ENCODE measurements around the gene AHSA1.
"Not testable (repeated sequence)": the region's sequence is repeated elsewhere in the genome, so short reads cannot be mapped to it uniquely, and the experiment has no call there.

The AHSA1 gene

DNA sequence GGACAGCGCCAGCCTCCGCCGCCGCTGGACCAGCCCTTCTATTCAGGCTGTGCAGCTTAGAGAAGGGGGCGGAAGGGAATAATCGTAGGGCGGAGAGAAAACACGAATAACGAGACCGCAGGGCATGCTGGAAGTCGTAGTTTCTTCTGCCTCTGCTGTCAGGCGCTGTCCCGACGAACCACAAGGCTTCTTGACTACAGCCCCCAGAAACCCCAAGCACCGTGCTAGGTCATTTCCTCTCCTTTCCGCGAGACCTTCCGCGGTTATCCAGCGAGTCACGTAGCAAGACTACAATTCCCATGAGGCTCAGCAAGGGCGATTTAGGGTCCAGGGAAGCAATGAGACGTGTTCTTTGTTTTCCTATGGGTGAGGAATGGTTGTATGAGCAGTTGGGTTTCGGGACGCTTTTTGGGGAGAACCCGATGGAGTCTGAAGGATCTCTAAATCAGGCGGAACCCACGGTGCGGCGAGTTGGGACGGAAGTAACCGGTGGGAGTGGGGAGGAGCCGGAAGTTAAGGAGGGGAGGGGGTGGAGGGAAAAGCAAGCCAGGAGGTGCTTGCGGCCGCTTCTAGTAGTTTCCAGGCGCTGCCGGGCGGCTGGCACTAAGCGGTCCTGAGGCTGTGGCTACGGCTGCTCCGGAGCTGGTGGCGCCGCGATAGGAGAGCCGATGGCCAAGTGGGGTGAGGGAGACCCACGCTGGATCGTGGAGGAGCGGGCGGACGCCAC, at the start of gene AHSA1, which contains the start of gene VIPAS39:
Gene AHSA1, plus strand, starts transcription at position 572 of the 727 bp plus-strand sequence. Its CDS starts 97 bp downstream, at position 669.
Gene VIPAS39, minus strand, starts transcription at position 80 of the 727 bp plus-strand sequence. CDS start 3,499 bp downstream, outside the sequence.
- ATAC-seq: peak; percentile 97
- Mint-ChIP-seq H3K4me3 (peak within 1 kb of the TSS; percentile 100), H3K9me3 (no peaks in the 10 kb centered on the region), H3K27ac (peak within 1 kb of the TSS; percentile 100), H3K36me3 (peaks cover 74% of the 10 kb centered on the region), H3K4me1 (peaks cover 32% of the 10 kb centered on the region)
- peak; percentile 80 to 97 for DNase-seq (ENCODE audit: low spot score in 2 of 2)

GRCh38 chr14:77409131-77409533, 48.8 kb upstream of the AHSA1 start:
- Mint-ChIP-seq H3K4me1 (no peaks in the 10 kb centered on the region), H3K4me3 (no peak overlapping the region), H3K9me3 (no peaks in the 10 kb centered on the region), H3K27ac (no peak overlapping the region), H3K36me3 (no peaks in the 10 kb centered on the region)
- ATAC-seq (no peak), DNase-seq (ENCODE audit: low spot score in 2 of 2) (no peak)

DNA sequence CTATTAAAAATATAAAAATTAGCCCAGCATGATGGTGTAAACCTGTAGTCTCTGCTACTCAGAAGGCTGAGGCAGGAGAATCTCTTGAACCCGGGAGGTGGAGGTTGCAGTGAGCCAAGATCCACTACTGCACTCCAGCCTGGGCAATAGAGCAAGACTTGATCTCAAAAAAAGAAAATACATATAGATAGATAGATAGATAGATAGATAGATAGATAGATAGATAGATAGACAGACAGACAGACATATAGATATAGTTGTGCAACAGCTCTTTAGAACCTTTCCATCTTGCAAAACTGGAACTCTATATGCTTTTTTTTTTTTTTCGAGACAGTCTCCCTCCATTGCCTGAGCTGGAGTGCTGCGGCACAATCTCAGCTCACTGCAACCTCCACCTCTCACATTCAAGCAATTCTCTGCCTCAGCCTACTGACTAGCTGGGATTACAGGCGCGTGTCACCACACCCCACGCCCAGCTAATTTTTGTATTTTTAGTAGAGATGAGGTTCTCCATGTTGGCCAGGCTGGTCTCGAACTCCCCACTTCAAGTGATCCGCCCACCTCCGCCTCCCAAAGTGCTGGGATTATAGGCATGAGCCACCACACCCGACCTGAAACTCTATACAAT, 42.4 kb upstream of the AHSA1 start:
- not testable (repeated sequence) for H3K4me3 Mint-ChIP-seq; H3K36me3 Mint-ChIP-seq; H3K27ac Mint-ChIP-seq; DNase-seq (ENCODE audit: low spot score in 2 of 2); H3K4me1 Mint-ChIP-seq; ATAC-seq
- H3K9me3 Mint-ChIP-seq: peaks cover 15% of the 10 kb centered on the region

GRCh38 chr14:77416098-77416497, 41.8 kb upstream of the AHSA1 start:
- H3K4me1 Mint-ChIP-seq; DNase-seq (ENCODE audit: low spot score in 2 of 2); H3K27ac Mint-ChIP-seq; H3K4me3 Mint-ChIP-seq; H3K36me3 Mint-ChIP-seq; ATAC-seq: not testable (repeated sequence)
- peaks cover 15% of the 10 kb centered on the region for H3K9me3 Mint-ChIP-seq

DNA sequence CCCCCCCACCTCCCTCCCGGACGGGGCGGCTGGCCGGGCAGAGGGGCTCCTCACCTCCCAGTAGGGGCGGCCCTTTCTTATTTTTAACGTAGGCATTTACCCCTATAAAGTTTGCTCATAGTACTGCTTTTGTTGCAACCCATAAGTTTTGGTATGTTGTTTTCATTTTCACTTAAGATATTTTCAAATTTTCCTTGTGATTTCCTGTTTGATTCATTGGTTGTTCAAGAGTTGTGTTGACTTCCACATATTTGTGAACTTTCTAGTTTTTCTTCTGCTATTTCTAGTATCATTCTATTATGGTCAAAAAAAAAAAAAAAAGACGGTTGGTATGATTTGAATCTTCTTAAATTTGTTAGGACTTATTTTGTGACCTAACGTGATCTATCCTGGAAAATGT, 41.1 kb upstream of the AHSA1 start:
- ATAC-seq (no peak), DNase-seq (ENCODE audit: low spot score in 2 of 2) (no peak)
- peaks cover 15% of the 10 kb centered on the region for H3K9me3 Mint-ChIP-seq
- no peak overlapping the region for H3K27ac Mint-ChIP-seq
- no peak overlapping the region for H3K4me3 Mint-ChIP-seq
- H3K36me3 Mint-ChIP-seq: no peaks in the 10 kb centered on the region
- H3K4me1 Mint-ChIP-seq: no peaks in the 10 kb centered on the region

GRCh38 chr14:77421201-77421600, 36.7 kb upstream of the AHSA1 start:
- Mint-ChIP-seq H3K27ac (no peak overlapping the region), H3K4me3 (no peak overlapping the region), H3K36me3 (peaks cover 35% of the 10 kb centered on the region), H3K9me3 (peaks cover 15% of the 10 kb centered on the region), H3K4me1 (no peaks in the 10 kb centered on the region)
- DNase-seq (ENCODE audit: low spot score in 2 of 2): no peak
- no peak for ATAC-seq

DNA sequence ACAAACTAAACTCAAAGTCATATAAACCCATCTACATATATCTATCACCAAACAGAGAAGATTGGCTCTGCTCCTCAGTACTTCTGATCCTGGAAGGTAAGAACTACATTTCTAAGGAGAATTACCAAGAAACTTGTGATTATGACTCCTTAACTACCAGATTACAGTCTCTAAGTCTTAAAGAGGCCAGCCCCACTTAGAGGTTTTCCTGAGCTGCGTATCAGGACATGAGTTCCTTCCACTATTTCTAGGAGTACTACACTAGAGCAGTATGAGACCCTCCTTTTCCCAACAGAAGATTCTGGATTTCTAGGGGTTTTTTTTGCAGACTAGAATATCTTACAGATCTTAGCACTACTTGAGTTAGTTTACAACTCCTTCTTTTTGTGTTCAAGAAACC, 34.5 kb upstream of the AHSA1 start, which contains the start of gene NOXRED1:
Gene NOXRED1, minus strand, starts transcription at position 101 of the 400 bp plus-strand sequence. CDS start 634 bp downstream, outside the sequence.
- peaks cover 57% of the 10 kb centered on the region for H3K36me3 Mint-ChIP-seq
- no peak within 1 kb of the TSS for H3K4me3 Mint-ChIP-seq
- peaks cover 10% of the 10 kb centered on the region for H3K9me3 Mint-ChIP-seq
- no peaks in the 10 kb centered on the region for H3K4me1 Mint-ChIP-seq
- ATAC-seq (no peak), DNase-seq (ENCODE audit: low spot score in 2 of 2) (no peak)
- no peak within 1 kb of the TSS for H3K27ac Mint-ChIP-seq

DNA sequence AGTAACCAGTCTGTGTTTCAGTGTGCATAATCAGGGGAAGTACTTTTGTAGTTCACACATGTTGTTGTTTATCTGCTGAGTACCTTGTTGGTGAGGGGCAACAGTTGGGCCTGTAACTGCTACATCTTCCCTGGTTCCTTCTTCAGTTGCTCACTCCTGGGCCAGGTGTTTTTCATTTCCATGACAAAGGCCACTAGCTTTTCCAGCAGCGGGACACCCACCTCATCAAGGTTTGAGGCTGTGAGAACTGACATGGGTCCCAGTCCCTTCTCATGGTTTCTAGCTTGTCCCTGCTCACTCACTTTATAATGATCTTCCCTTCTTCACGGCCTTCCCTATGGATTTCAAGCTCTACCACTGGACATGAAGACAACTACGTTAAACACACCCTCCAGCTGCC, 33.0 kb upstream of the AHSA1 start:
- H3K4me1 Mint-ChIP-seq: no peaks in the 10 kb centered on the region
- peaks cover 4% of the 10 kb centered on the region for H3K9me3 Mint-ChIP-seq
- DNase-seq (ENCODE audit: low spot score in 2 of 2): no peak
- H3K27ac Mint-ChIP-seq: no peak overlapping the region
- peaks cover 70% of the 10 kb centered on the region for H3K36me3 Mint-ChIP-seq
- H3K4me3 Mint-ChIP-seq: no peak overlapping the region
- no peak for ATAC-seq

DNA sequence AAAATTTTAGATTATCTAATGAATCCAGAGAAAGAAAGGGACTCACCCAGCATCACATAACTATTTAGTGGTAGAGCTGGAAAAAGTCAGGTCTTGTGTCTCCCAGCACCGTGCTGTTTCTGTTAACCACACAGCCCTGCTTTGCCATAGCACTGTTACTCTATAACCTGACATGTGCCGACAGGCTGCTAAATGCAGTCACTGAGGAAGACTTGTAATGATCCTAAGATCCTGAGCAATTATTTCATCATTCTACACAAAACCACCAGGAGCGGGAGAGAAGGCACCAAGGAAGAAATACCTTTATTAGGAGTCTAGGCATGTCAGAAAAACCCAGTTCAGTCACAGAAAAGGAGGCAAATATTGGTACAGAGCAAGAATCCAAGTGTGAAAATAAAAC, 31.5 kb upstream of the AHSA1 start:
- Mint-ChIP-seq H3K36me3 (peaks cover 85% of the 10 kb centered on the region), H3K9me3 (no peaks in the 10 kb centered on the region), H3K4me3 (no peak overlapping the region), H3K4me1 (no peaks in the 10 kb centered on the region), H3K27ac (no peak overlapping the region)
- ATAC-seq (no peak), DNase-seq (ENCODE audit: low spot score in 2 of 2) (no peak)

- DNase-seq (ENCODE audit: low spot score in 2 of 2): no peak
- H3K9me3 Mint-ChIP-seq: no peaks in the 10 kb centered on the region
- peaks cover 86% of the 10 kb centered on the region for H3K36me3 Mint-ChIP-seq
- no peak for ATAC-seq
- no peak overlapping the region for H3K4me3 Mint-ChIP-seq
- H3K27ac Mint-ChIP-seq: no peak overlapping the region
- H3K4me1 Mint-ChIP-seq: no peaks in the 10 kb centered on the region
Observed at GRCh38 chr14:77436042-77436441, 21.9 kb upstream of the AHSA1 start.

- Mint-ChIP-seq H3K9me3 (no peaks in the 10 kb centered on the region), H3K4me3 (no peak overlapping the region), H3K27ac (no peak overlapping the region), H3K4me1 (no peaks in the 10 kb centered on the region), H3K36me3 (peaks cover 93% of the 10 kb centered on the region)
- no peak for DNase-seq (ENCODE audit: low spot score in 2 of 2)
- no peak for ATAC-seq
Observed at GRCh38 chr14:77438596-77438995, 19.3 kb upstream of the AHSA1 start.

GRCh38 chr14:77439861-77440260, 18.0 kb upstream of the AHSA1 start:
- DNase-seq (ENCODE audit: low spot score in 2 of 2): no peak
- H3K4me3 Mint-ChIP-seq: no peak overlapping the region
- H3K36me3 Mint-ChIP-seq: peaks cover 93% of the 10 kb centered on the region
- H3K9me3 Mint-ChIP-seq: no peaks in the 10 kb centered on the region
- no peaks in the 10 kb centered on the region for H3K4me1 Mint-ChIP-seq
- no peak for ATAC-seq
- no peak overlapping the region for H3K27ac Mint-ChIP-seq

GRCh38 chr14:77442196-77442595, 15.7 kb upstream of the AHSA1 start:
- H3K4me3 Mint-ChIP-seq: no peak overlapping the region
- ATAC-seq: no peak
- no peak overlapping the region for H3K27ac Mint-ChIP-seq

DNA sequence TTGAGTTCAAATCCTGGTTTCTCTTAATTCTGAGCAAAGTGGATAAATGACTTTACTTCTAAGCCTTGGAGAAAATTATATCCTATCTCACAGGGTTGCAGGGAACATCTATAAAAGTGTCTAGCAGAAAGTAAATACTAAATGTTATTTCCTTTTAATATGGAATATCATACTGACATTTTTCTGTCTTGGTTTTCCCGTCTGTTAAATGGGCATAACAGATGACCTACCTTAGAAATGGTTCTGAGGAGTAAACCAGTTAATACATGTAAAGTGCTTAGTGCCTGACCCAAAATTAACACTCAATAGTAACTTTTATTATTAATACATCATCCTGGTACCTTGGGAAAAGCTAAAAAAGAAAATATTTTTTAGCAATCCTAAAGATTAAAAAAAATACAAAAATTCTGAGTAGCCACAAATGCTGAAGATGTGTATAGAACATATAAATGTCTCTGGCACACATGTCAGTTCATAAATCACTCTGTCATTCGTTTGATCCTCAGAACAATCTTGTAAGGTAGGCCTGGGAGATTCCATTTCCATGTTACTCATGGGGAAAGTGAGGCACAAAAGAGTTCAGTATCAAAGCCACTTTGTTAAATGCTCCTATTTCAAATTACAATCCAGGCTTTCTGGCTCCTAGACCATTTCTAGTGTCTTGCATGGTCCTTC, 1.8 kb upstream of the AHSA1 start:
- peak overlapping the region; percentile 100 for H3K27ac Mint-ChIP-seq
- H3K9me3 Mint-ChIP-seq: no peaks in the 10 kb centered on the region
- DNase-seq (ENCODE audit: low spot score in 2 of 2) (no peak), ATAC-seq (no peak)
- peaks cover 74% of the 10 kb centered on the region for H3K36me3 Mint-ChIP-seq
- peak overlapping the region; percentile 100 for H3K4me3 Mint-ChIP-seq
- H3K4me1 Mint-ChIP-seq: peaks cover 32% of the 10 kb centered on the region

More at GRCh38 chr14:77442196-77442595, 15.7 kb upstream of the AHSA1 start:
- H3K4me1 Mint-ChIP-seq: no peaks in the 10 kb centered on the region
- H3K9me3 Mint-ChIP-seq: no peaks in the 10 kb centered on the region
- no peak for DNase-seq (ENCODE audit: low spot score in 2 of 2)
- peaks cover 93% of the 10 kb centered on the region for H3K36me3 Mint-ChIP-seq

- no peaks in the 10 kb centered on the region for H3K9me3 Mint-ChIP-seq
- peaks cover 74% of the 10 kb centered on the region for H3K36me3 Mint-ChIP-seq
- peak overlapping the region; percentile 100 for H3K27ac Mint-ChIP-seq
- DNase-seq (ENCODE audit: low spot score in 2 of 2) (no peak), ATAC-seq (peak; percentile 0)
- peak overlapping the region; percentile 100 for H3K4me3 Mint-ChIP-seq
- peaks cover 32% of the 10 kb centered on the region for H3K4me1 Mint-ChIP-seq
Observed at GRCh38 chr14:77457115-77457521, 775 bp upstream of the AHSA1 start.

All from stimulated activated effector memory CD8-positive, alpha-beta T cell treated with anti-CD3 and anti-CD28 coated beads, Interleukin-12 subunit alpha, Interleukin-12 subunit beta, amount 100 ng/mL, for 72 hours (primary cell).